ENCODE measurements around the gene BTNL9. TPM values are rescaled to one million over a fixed set of nuclear protein-coding genes. Genes with fewer than 3 reads are reported as not detected.

The BTNL9 gene
- total and polyA plus RNA-seq, 9 of the 15 experiments (the other 6 are each of a cell fraction or from before 2014, with no cell fraction given) = 3.7 to 86.7 (median 29.4) TPM

DNA sequence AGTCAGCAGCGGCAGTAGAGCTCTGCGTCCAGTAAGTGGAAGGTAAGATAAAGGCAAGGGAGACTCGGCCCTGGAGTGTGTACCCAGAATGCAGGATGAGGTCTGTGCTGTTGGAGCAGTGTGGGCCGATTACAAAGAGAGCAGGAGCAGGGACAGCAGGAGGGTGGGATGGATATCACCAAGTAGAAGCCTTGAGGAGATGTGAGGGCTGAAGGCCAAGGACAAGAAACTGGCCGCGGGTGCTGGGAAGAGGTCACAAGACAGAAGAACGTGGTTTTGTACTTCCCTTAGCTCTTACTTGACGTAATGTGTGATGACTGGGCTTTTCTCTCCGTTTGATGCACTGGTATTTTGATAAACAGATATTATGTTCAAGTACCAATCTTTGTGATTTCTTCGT, 47.2 kb downstream of the BTNL9 start (continued):
- TF ChIP-seq MLLT1 (IDR thresholded peaks at IDR 0.05) = no peak
- TF ChIP-seq POLR2A (conservative IDR thresholded peaks at IDR 0.05) = no peak
- no peak for TF ChIP-seq CHD1 (IDR thresholded peaks at IDR 0.05; ENCODE audit: low read length)
- no peak for TF ChIP-seq NR2C1 (IDR thresholded peaks at IDR 0.05)
- TF ChIP-seq NR2C1 (tag; IDR thresholded peaks at IDR 0.05) = peak; percentile 39; the same call in 1 of the 2 replicates
- TF ChIP-seq U2AF2 (optimal IDR thresholded peaks at IDR 0.05; ENCODE audit: low read depth, low read length) = no peak
- TF ChIP-seq TAF9B (IDR thresholded peaks at IDR 0.05; ENCODE audit: partially characterized antibody) = no peak
- TF ChIP-seq HDAC8 (tag; IDR thresholded peaks at IDR 0.05) = no peak
- TF ChIP-seq CBFA2T2 (conservative IDR thresholded peaks at IDR 0.05) = no peak
- peak; percentile 45; the same call in 1 of the 2 replicates for TF ChIP-seq MAFG (tag; conservative IDR thresholded peaks at IDR 0.05)
- TF ChIP-seq CAMTA2 (CRISPR knock-in tag; conservative IDR thresholded peaks at IDR 0.05) = no peak
- TF ChIP-seq NR4A1 (CRISPR knock-in tag; IDR thresholded peaks at IDR 0.05) = no peak
- TF ChIP-seq NR4A1 (tag; IDR thresholded peaks at IDR 0.05) = no peak
